ENCODE measurements around the gene ZBTB42.

DNA sequence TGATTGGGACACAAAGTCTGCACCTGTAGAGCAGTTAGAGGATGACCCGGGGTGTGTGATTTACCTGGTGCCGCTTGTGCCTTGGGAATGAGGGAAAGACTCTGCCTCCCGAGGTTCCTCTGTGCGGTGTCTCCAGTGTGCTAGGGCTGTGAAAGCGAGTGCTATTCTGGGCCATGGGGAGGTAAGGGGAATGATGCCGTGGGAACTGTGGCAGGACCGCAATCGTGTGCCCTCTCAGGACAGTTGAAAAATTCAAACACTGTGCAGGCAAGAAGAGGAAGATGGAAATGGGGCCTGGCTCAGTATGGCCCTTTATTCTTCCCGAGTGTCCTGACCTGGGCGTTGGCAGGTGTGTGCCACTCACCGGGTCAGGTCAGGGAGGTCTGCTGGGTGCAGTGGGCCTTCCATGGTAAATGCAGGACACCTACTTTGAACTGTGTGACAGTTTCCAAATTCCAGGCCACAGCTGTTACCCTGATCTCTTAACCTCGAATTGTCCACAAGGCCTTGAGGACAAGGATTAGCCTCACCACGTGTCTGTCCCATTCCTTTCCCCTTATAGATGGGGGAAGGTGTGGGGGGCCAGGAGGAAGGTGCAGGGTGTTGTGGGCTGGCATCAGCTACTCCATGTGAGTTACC is 46.6 kb upstream of the ZBTB42 start:
- TF ChIP-seq, protein P1, sequence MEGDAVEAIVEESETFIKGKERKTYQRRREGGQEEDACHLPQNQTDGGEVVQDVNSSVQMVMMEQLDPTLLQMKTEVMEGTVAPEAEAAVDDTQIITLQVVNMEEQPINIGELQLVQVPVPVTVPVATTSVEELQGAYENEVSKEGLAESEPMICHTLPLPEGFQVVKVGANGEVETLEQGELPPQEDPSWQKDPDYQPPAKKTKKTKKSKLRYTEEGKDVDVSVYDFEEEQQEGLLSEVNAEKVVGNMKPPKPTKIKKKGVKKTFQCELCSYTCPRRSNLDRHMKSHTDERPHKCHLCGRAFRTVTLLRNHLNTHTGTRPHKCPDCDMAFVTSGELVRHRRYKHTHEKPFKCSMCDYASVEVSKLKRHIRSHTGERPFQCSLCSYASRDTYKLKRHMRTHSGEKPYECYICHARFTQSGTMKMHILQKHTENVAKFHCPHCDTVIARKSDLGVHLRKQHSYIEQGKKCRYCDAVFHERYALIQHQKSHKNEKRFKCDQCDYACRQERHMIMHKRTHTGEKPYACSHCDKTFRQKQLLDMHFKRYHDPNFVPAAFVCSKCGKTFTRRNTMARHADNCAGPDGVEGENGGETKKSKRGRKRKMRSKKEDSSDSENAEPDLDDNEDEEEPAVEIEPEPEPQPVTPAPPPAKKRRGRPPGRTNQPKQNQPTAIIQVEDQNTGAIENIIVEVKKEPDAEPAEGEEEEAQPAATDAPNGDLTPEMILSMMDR (IDR thresholded peaks at IDR 0.05), result no peak
- TF ChIP-seq POLR2A (IDR thresholded peaks at IDR 0.05), result no peak
- no peak for TF ChIP-seq EP300 (IDR thresholded peaks at IDR 0.05)
